Iris pigment epithelial cell (primary cell): ENCODE data around the gene UBE2E2.

Source experiments
- DNase-seq: peaks from one replicate; pipeline ENCODE4 v3.0.0-alpha.2; 2011; ENCODE audit warnings: low read depth

UBE2E2 gene

DNA sequence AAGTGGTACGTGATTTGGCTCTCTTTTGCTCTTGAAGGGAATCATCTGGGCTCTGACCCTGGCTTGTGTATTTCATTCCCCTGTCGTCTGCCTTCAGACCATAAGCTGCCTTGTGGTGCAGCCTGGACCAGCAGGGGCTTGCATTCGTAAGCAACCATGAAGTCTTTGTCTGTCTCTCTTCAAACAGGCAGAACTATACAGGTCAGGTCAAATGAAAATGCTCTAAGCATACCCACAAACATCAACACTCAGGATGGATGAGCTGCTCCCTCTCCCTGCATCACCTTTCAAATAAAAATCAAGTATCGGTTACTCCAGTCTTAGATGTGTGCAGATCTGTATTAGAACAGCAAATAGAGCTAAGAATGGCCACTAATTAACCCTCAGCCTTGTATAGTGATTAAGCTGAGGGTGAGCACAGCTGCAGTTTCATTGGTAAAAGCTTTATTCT, 334.0 kb downstream of the UBE2E2 start:
- no peak for DNase-seq

- no peak for DNase-seq
These were observed 336.1 kb downstream of the UBE2E2 start for GRCh38 chr3:23539185-23539584.

- no peak for DNase-seq
These were observed 337.5 kb downstream of the UBE2E2 start for GRCh38 chr3:23540600-23540999.

GRCh38 chr3:23542079-23542478, 339.0 kb downstream of the UBE2E2 start:
- DNase-seq, result no peak

- DNase-seq, result no peak
These were observed 343.1 kb downstream of the UBE2E2 start for GRCh38 chr3:23546181-23546580.

DNA sequence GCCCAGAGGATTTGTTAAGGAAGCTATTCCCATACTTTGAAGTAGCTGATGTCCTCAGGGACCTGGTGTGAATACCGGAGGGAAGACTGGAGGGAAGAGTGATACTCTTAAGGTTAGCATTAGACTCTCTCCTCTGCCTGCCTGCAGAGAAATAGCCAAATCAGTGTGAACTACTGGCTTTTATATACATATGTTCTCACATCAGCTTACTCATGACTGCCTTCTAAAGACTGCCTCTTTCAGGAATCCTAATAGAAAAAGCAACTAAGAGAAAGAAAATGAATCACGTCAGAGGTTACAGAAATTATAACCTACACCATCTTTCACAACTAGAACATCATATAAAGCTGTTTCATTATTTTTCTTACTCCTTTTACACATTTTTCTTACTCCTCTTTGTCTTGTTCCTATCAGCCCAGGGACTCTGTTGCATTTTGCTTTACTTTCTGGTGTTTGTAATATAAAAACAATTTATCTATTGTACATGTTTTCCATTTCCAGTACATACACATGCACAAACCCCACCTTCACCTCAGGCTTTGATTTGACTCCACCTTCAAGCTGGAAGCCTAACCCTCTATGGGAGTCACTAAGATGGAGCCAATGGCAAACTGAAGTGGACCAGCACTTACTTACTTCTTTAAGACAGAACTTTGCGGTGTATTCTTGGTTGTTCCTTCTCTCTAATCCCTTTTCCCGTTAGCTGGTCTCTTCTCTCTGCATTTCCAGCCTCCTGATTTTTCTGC, 345.0 kb downstream of the UBE2E2 start:
- DNase-seq, result peak; percentile 23

GRCh38 chr3:23548706-23549105, 345.6 kb downstream of the UBE2E2 start:
- DNase-seq, result peak; percentile 11

- no peak for DNase-seq
These were observed 346.2 kb downstream of the UBE2E2 start for GRCh38 chr3:23549148-23549910.

DNA sequence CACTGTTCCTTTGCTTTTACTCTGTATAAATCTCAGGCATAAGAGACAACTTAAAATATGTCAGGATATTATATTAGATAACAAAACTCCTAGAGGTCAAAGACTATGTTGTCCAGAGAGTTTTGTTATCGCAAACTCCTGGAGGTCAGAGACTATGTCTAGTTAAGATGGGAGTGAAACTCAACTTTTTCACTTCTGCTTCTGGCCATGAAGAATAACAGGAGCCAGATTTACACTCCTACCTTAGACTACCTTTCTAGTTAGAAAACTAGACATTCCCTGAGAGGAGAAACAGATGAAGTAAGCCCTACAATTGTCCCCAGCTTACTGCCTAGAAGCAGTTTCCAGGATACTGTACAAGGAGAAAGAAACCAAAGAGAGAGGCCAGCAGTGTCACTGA, 347.3 kb downstream of the UBE2E2 start:
- DNase-seq, result no peak

GRCh38 chr3:23552506-23552905, 349.4 kb downstream of the UBE2E2 start:
- no peak for DNase-seq

- no peak for DNase-seq
These were observed 350.2 kb downstream of the UBE2E2 start for GRCh38 chr3:23553353-23553752.

DNA sequence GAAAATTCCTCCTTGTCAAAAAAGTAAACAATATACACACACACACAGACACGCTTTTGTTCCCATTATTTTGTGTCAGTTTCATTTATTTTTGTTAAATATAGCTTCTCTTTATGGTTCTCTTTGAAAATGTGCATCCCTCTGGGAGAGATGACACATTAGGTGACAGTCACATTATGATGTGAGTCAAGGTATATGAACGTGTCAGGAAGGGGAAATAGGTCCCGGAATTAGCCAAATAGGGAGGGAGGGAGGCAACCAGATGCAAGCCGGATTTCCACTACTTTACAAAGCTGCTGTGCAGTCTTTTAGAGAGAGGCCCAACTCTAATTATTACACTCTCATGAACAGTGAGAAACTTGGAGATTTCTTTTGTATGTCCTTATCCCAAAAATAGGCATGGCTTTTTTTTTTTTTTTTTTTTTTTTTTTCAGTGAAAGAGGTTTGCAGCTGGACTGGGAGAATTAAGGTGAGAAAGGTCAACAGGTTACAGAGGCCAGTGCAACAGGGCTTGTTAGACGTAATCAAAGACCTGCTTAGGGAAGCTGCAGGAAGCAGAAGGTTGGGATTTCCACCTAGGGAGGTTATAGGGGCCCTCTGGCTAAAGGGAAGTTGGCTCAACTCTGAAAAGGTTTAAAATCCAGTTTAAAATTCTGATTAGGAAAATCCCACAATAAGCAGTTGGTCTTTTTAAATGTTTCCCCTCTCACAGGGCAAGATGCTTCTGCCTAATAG, 362.1 kb downstream of the UBE2E2 start:
- no peak for DNase-seq

GRCh38 chr3:23566499-23566898, 363.4 kb downstream of the UBE2E2 start:
- no peak for DNase-seq

- peak; percentile 94 for DNase-seq
These were observed 364.8 kb downstream of the UBE2E2 start for GRCh38 chr3:23567917-23568316.

GRCh38 chr3:23573827-23574226, 370.7 kb downstream of the UBE2E2 start:
- no peak for DNase-seq

- no peak for DNase-seq
These were observed 371.7 kb downstream of the UBE2E2 start for GRCh38 chr3:23574822-23575315.

DNA sequence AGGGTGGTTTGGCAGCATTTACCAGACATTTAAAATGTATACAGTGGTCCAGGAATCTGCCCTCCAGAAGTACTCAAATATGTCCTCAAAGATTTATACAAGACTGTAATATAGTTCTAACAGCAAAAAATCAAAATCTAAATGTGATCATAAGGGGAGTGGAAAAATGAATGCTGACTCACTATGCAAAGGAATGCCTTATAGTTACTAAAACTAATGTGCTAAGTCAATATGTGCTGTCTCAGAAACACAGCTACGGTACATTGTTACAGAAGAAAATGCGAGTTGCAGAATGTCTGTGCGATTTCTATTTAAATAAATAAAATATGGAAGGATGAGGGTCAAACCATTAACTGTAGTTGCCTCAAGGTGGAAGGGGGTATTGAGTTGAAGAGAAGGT, 372.6 kb downstream of the UBE2E2 start:
- peak; percentile 77 for DNase-seq

- DNase-seq, result no peak
These were observed 373.3 kb downstream of the UBE2E2 start for GRCh38 chr3:23576379-23576959.

DNA sequence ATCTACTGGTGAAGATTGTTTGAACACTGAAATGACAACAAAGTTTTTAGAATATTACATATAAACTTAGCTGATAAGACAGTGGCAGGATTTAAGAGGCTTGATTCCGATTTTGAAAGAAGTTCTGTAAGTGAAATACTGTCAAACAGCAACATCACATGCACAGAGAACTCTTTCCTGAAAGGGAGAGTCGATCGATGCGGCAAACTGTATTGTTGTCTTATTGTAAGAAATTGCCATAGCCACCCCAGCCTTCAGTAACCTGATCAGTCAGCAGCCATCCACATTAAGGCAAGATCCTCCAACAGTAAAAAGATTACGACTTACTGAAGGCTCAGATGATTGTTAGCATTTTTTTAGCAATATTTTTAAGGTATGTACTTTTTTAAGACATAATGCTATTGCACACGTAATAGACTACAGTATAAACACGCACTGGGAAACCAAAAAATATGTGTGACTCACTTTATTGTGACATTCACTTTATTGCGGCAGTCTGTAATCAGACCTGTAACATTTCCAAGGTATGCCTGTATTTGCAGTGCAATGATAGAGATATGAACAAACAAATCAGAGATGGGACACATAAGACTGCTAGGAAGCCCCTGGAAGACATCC, 377.1 kb downstream of the UBE2E2 start:
- peak; percentile 95 for DNase-seq

- DNase-seq, result no peak
These were observed 381.0 kb downstream of the UBE2E2 start for GRCh38 chr3:23583980-23584740.

GRCh38 chr3:23587513-23587912, 384.4 kb downstream of the UBE2E2 start:
- no peak for DNase-seq
